HepG2 (cell line): ENCODE data around the gene CADPS2. TPM values are rescaled to one million over a fixed set of nuclear protein-coding genes. Genes with fewer than 3 reads are reported as not detected.
A peak's percentile ranks its signal among the peaks of the same experiment; 100 is the strongest.

Experiments used
- CREM ChIP-seq, 2 experiments: sonication (generic) in 1 of 2; formaldehyde crosslinking in 1 of 2; IDR thresholded peaks; 2 replicates each; pipeline versions ENCODE4 v1.4.0 to v1.6.1; 2016 to 2020; ENCODE audit warnings: antibody characterized with exemption in 1 of 2, mild to moderate bottlenecking in 1 of 2, missing genetic modification reagents in 1 of 2
- ELF3 ChIP-seq: IDR thresholded peaks from 2 replicates; pipeline ENCODE4 v1.6.1; 2016; ENCODE audit warnings: missing genetic modification reagents, missing compliant biosample characterization
- ETV5 ChIP-seq: IDR thresholded peaks from 2 replicates; pipeline ENCODE4 v1.6.1; 2018; ENCODE audit warnings: missing biosample characterization, missing genetic modification reagents, inconsistent platforms, borderline replicate concordance
- HDAC2 ChIP-seq: sonication (generic); formaldehyde crosslinking; IDR thresholded peaks from 2 replicates; pipeline ENCODE4 v1.4.0; 2020; ENCODE audit warnings: missing genetic modification reagents
- HOXA3 ChIP-seq: sonication (generic); formaldehyde crosslinking; IDR thresholded peaks from 2 replicates; pipeline ENCODE4 v1.5.0; 2020; ENCODE audit warnings: missing genetic modification reagents
- ISX ChIP-seq: sonication (generic); formaldehyde crosslinking; conservative IDR thresholded peaks from 2 replicates; pipeline ENCODE4 v1.5.0; 2020; ENCODE audit warnings: missing genetic modification reagents
- KDM4B ChIP-seq: sonication (generic); formaldehyde crosslinking; IDR thresholded peaks from 2 replicates; pipeline ENCODE4 v1.4.0; 2020; ENCODE audit warnings: missing genetic modification reagents
- POGZ ChIP-seq: sonication (generic); formaldehyde crosslinking; IDR thresholded peaks from 2 replicates; pipeline ENCODE4 v1.4.0; 2020; ENCODE audit warnings: mild to moderate bottlenecking, missing genetic modification reagents
- RBM39 ChIP-seq: fragments of 200-400 bp; formaldehyde crosslinking; IDR thresholded peaks from one replicate; pipeline ENCODE4 v1.6.1; 2018; ENCODE audit warnings: antibody characterized with exemption, mild to moderate bottlenecking, low read depth, low read length; ENCODE audit not compliant: poor library complexity, severe bottlenecking
- SAP130 ChIP-seq: IDR thresholded peaks from 2 replicates; pipeline ENCODE4 v1.6.1; 2016; ENCODE audit warnings: low read depth
- SOX5 ChIP-seq: IDR thresholded peaks from 2 replicates; pipeline ENCODE4 v1.6.1; 2016; ENCODE audit warnings: borderline replicate concordance
- SRY ChIP-seq: sonication (generic); formaldehyde crosslinking; IDR thresholded peaks from 2 replicates; pipeline ENCODE4 v1.8.0; 2022; ENCODE audit warnings: mild to moderate bottlenecking, missing genetic modification reagents
- ZMYM3 ChIP-seq: sonication (generic); formaldehyde crosslinking; IDR thresholded peaks from 2 replicates; pipeline ENCODE4 v1.5.1; 2020; ENCODE audit warnings: mild to moderate bottlenecking, missing genetic modification reagents
- ZNF143 ChIP-seq: sonication (generic); formaldehyde crosslinking; IDR thresholded peaks from 2 replicates; pipeline ENCODE4 v1.4.0; 2020; ENCODE audit warnings: missing genetic modification reagents
- ZNF224 ChIP-seq: sonication (generic); formaldehyde crosslinking; IDR thresholded peaks from 2 replicates; pipeline ENCODE4 v1.5.0; 2020; ENCODE audit warnings: mild to moderate bottlenecking, missing genetic modification reagents
- ZNF430 ChIP-seq: sonication (generic); formaldehyde crosslinking; IDR thresholded peaks from 2 replicates; pipeline ENCODE4 v1.9.0; 2021; ENCODE audit warnings: mild to moderate bottlenecking, missing genetic modification reagents
- ZNF792 ChIP-seq: IDR thresholded peaks from 2 replicates; pipeline ENCODE4 v1.6.1; 2016
- ZNF850 ChIP-seq: sonication (generic); formaldehyde crosslinking; conservative IDR thresholded peaks from 2 replicates; pipeline ENCODE4 v1.9.0; 2021; ENCODE audit warnings: mild to moderate bottlenecking, missing genetic modification reagents
- polyA plus RNA-seq, 8 experiments: library from polyadenylated mRNA; depleted of rRNA in 3 of 8; stranded (reverse) in 7 of 8; unstranded in 1 of 8; fragments of >200 nt; fragmentation: Illumina TruSeq in 4 of 8; extraction: Trizol in 4 of 8; gene quantifications; 2 replicates each; pipeline versions ENCODE4 v1.2.1 to v1.2.3, GENCODE V29; 2011 to 2016; ENCODE audit warnings: low read depth in 4 of 8, missing spikeins in 1 of 8, mixed read lengths in 1 of 8; ENCODE audit not compliant: insufficient read depth in 1 of 8
- total RNA-seq, 5 experiments: library from RNA; depleted of rRNA; stranded (reverse); fragments of >200 nt; fragmentation: Illumina TruSeq; extraction: Trizol; gene quantifications; 2 replicates each; pipeline ENCODE4 v1.2.3, GENCODE V29; 2016; ENCODE audit warnings: low read depth in 1 of 5
- TF ChIP-seq, protein P1 (sequence below): sonication (generic); formaldehyde crosslinking; IDR thresholded peaks from 2 replicates; pipeline ENCODE4 v1.9.0; 2021; ENCODE audit warnings: mild to moderate bottlenecking, missing genetic modification reagents
- TF ChIP-seq, protein P2 (sequence below): IDR thresholded peaks from 2 replicates; pipeline ENCODE4 v1.4.0; 2020; ENCODE audit warnings: mild to moderate bottlenecking, missing genetic modification reagents
- TF ChIP-seq, protein P3 (sequence below): sonication (generic); formaldehyde crosslinking; IDR thresholded peaks from 2 replicates; pipeline ENCODE4 v1.4.0; 2020; ENCODE audit warnings: mild to moderate bottlenecking, missing genetic modification reagents

CADPS2 gene
- total and polyA plus RNA-seq, 2 of the 13 experiments (the other 11 are each of a cell fraction or from before 2014, with no cell fraction given): 17.6 to 43.8 TPM

DNA sequence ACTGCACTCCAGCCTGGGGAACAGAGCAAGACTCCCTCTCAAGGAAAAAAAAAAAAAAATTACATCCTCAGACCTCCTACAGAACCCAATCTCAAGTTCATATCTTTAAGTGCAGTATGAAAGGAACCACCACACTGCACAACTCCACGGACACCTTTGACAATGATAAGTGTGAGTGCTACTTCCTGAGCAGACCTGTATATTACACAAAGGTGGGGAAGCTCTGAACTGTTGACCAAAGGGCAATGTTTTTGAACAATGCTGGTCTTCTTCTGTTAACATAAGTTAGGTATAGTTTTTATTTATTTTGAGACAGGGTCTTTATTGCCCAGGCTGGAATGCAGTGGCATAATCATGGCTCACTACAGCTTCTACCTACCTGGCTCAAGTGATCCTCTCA lies 129.4 kb downstream of the CADPS2 start (continued):
- TF ChIP-seq HDAC2 (peak; percentile 47), ZNF224 (CRISPR knock-in tag) (no peak), ZNF430 (no peak), HOXA3 (peak; percentile 16; the same call in 1 of the 2 replicates), CREM (IDR thresholded peaks at IDR 0.05) (peak; percentile 32; the same call in 1 of the 2 replicates), CREM (CRISPR knock-in tag; IDR thresholded peaks at IDR 0.05) (no peak), SOX5 (CRISPR knock-in tag) (peak; percentile 91), ETV5 (CRISPR knock-in tag) (peak; percentile 78; the same call in 1 of the 2 replicates), SAP130 (CRISPR knock-in tag) (0 out of 2 replicates have a peak, but pooled peaks have one; percentile 23), RBM39 (no peak), ELF3 (CRISPR knock-in tag) (peak; percentile 37; the same call in 1 of the 2 replicates), KDM4B (CRISPR knock-in tag) (no peak), ZNF792 (CRISPR knock-in tag) (0 out of 2 replicates have a peak, but pooled peaks have one; percentile 26), ZNF143 (CRISPR knock-in tag) (no peak), ZMYM3 (CRISPR knock-in tag) (peak; percentile 16; the same call in 1 of the 2 replicates), ZNF850 (CRISPR knock-in tag) (no peak), SRY (CRISPR knock-in tag) (no peak), ISX (no peak), POGZ (CRISPR knock-in tag) (no peak; the same call in 1 of the 2 replicates)
- TF ChIP-seq, protein P1, sequence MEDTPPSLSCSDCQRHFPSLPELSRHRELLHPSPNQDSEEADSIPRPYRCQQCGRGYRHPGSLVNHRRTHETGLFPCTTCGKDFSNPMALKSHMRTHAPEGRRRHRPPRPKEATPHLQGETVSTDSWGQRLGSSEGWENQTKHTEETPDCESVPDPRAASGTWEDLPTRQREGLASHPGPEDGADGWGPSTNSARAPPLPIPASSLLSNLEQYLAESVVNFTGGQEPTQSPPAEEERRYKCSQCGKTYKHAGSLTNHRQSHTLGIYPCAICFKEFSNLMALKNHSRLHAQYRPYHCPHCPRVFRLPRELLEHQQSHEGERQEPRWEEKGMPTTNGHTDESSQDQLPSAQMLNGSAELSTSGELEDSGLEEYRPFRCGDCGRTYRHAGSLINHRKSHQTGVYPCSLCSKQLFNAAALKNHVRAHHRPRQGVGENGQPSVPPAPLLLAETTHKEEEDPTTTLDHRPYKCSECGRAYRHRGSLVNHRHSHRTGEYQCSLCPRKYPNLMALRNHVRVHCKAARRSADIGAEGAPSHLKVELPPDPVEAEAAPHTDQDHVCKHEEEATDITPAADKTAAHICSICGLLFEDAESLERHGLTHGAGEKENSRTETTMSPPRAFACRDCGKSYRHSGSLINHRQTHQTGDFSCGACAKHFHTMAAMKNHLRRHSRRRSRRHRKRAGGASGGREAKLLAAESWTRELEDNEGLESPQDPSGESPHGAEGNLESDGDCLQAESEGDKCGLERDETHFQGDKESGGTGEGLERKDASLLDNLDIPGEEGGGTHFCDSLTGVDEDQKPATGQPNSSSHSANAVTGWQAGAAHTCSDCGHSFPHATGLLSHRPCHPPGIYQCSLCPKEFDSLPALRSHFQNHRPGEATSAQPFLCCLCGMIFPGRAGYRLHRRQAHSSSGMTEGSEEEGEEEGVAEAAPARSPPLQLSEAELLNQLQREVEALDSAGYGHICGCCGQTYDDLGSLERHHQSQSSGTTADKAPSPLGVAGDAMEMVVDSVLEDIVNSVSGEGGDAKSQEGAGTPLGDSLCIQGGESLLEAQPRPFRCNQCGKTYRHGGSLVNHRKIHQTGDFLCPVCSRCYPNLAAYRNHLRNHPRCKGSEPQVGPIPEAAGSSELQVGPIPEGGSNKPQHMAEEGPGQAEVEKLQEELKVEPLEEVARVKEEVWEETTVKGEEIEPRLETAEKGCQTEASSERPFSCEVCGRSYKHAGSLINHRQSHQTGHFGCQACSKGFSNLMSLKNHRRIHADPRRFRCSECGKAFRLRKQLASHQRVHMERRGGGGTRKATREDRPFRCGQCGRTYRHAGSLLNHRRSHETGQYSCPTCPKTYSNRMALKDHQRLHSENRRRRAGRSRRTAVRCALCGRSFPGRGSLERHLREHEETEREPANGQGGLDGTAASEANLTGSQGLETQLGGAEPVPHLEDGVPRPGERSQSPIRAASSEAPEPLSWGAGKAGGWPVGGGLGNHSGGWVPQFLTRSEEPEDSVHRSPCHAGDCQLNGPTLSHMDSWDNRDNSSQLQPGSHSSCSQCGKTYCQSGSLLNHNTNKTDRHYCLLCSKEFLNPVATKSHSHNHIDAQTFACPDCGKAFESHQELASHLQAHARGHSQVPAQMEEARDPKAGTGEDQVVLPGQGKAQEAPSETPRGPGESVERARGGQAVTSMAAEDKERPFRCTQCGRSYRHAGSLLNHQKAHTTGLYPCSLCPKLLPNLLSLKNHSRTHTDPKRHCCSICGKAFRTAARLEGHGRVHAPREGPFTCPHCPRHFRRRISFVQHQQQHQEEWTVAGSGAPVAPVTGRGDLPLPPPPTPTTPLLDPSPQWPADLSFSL (CRISPR knock-in tag): peak; percentile 85
- TF ChIP-seq, protein P2, sequence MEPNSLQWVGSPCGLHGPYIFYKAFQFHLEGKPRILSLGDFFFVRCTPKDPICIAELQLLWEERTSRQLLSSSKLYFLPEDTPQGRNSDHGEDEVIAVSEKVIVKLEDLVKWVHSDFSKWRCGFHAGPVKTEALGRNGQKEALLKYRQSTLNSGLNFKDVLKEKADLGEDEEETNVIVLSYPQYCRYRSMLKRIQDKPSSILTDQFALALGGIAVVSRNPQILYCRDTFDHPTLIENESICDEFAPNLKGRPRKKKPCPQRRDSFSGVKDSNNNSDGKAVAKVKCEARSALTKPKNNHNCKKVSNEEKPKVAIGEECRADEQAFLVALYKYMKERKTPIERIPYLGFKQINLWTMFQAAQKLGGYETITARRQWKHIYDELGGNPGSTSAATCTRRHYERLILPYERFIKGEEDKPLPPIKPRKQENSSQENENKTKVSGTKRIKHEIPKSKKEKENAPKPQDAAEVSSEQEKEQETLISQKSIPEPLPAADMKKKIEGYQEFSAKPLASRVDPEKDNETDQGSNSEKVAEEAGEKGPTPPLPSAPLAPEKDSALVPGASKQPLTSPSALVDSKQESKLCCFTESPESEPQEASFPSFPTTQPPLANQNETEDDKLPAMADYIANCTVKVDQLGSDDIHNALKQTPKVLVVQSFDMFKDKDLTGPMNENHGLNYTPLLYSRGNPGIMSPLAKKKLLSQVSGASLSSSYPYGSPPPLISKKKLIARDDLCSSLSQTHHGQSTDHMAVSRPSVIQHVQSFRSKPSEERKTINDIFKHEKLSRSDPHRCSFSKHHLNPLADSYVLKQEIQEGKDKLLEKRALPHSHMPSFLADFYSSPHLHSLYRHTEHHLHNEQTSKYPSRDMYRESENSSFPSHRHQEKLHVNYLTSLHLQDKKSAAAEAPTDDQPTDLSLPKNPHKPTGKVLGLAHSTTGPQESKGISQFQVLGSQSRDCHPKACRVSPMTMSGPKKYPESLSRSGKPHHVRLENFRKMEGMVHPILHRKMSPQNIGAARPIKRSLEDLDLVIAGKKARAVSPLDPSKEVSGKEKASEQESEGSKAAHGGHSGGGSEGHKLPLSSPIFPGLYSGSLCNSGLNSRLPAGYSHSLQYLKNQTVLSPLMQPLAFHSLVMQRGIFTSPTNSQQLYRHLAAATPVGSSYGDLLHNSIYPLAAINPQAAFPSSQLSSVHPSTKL: peak; percentile 82
- TF ChIP-seq, protein P3, sequence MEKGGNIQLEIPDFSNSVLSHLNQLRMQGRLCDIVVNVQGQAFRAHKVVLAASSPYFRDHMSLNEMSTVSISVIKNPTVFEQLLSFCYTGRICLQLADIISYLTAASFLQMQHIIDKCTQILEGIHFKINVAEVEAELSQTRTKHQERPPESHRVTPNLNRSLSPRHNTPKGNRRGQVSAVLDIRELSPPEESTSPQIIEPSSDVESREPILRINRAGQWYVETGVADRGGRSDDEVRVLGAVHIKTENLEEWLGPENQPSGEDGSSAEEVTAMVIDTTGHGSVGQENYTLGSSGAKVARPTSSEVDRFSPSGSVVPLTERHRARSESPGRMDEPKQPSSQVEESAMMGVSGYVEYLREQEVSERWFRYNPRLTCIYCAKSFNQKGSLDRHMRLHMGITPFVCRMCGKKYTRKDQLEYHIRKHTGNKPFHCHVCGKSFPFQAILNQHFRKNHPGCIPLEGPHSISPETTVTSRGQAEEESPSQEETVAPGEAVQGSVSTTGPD: no peak
